Adrenal gland (tissue), 12 donors: ENCODE data around the gene STAT5B. TPM values are rescaled to one million over a fixed set of nuclear protein-coding genes. Genes with fewer than 3 reads are reported as not detected.

Experiments
- DNase-seq, 7 donors: peaks; one replicate each; pipeline ENCODE4 v3.0.0-alpha.2; 2019 to 2020
- H3K27ac ChIP-seq, 5 donors: fragments of 200-600 bp; sonication (generic) in 4 of 5; 1 replicate in 3 of 5; 2 replicates in 2 of 5; pipeline versions ENCODE4 v1.5.1 to v1.8.0; 2016 to 2020; ENCODE audit warnings: mild to moderate bottlenecking in 1 of 5
- H3K27me3 ChIP-seq: fragments of 200-600 bp; 2 replicates; pipeline ENCODE4 v1.8.0; 2021
- H3K36me3 ChIP-seq, 2 donors: fragments of 200-600 bp; replicated peaks in 1 of 2; 1 replicate in 1 of 2; 2 replicates in 1 of 2; pipeline versions ENCODE4 v1.5.1 to v1.8.0; 2018 to 2022
- H3K4me1 ChIP-seq, 2 donors: fragments of 200-600 bp; replicated peaks in 1 of 2; 1 replicate in 1 of 2; 2 replicates in 1 of 2; pipeline versions ENCODE4 v1.5.1 to v1.8.0; 2018 to 2021
- H3K4me3 ChIP-seq, 4 donors: fragments of 200-600 bp; sonication (generic) in 3 of 4; one replicate each; pipeline ENCODE4 v1.5.1; 2016 to 2018
- H3K9me3 ChIP-seq, 3 donors: fragments of 200-600 bp; sonication (generic) in 1 of 3; replicated peaks in 1 of 3; 1 replicate in 2 of 3; 2 replicates in 1 of 3; pipeline versions ENCODE4 v1.5.1 to v1.8.0; 2016 to 2021
- CTCF ChIP-seq, 6 experiments: fragments of 450-650 bp in 4 of 6; fragments of 200-600 bp in 2 of 6; sonication (generic) in 1 of 6; IDR thresholded peaks; 1 replicate in 5 of 6; 2 replicates in 1 of 6; pipeline versions ENCODE4 v1.5.1 to v1.8.0; 2016 to 2021; ENCODE audit warnings: antibody characterized with exemption in 6 of 6, mild to moderate bottlenecking in 2 of 6, moderate library complexity in 1 of 6
- POLR2A ChIP-seq, 2 donors: fragments of 450-650 bp; IDR thresholded peaks; one replicate each; pipeline ENCODE4 v1.6.1; 2017; ENCODE audit warnings: antibody characterized with exemption in 2 of 2, mild to moderate bottlenecking in 2 of 2, moderate library complexity in 1 of 2
- WGBS, 4 donors: extraction: QIAGEN DNeasy Blood & Tissue Kit in 2 of 4; methylation state at CpG; one replicate each; pipeline versions ENCODE4 v1.1.5 to v1.1.7; 2013 to 2017; 5-methylcytosine and 5-hydroxymethylcytosine counted together
- intact Hi-C, 2 donors: fragments of 100-400 bp; cut with DNase I; formaldehyde crosslinking; loops; one replicate each; pipeline versions ENCODE4 v1.14.1 to v1.15.0; 2022 to 2023
- polyA plus RNA-seq, 3 donors: library from polyadenylated mRNA; stranded (reverse); fragments of 200-250 nt in 2 of 3; fragments of 350-450 nt in 1 of 3; fragmentation: Illumina TruSeq in 1 of 3; extraction: RNeasy Lipid Tissue Mini Kit (QIAGEN cat#74804) in 1 of 3; gene quantifications; one replicate each; pipeline ENCODE4 v1.2.3, GENCODE V29; 2013 to 2014
- total RNA-seq, 9 donors: library from RNA; depleted of rRNA in 4 of 9; stranded (reverse); fragments of >200 nt in 4 of 9; fragments of 120-200 nt in 1 of 9; fragmentation: NEBNext Ultra II Directional in 1 of 9; extraction: Animal tissue kit (Norgen Biotek cat#: 25700) in 1 of 9; gene quantifications; one replicate each; pipeline versions ENCODE4 v1.1.0 to v1.2.4, GENCODE V29; 2013 to 2023
- donor health status: healthy with polysubstance abuse.
- donor health status: Bipolar disorder and iron deficiency.
- donor health status: DM: yes; HTN: yes; CAD: no.
- donor health status: DM: no; HTN: no; CAD: no.
- donor health status: DM: no; HTN: no; CAD: no.
- donor health status: DM: yes; HTN: yes; CAD: no.

Gene STAT5B
- total and polyA plus RNA-seq, 12 donors = 30.3 to 128 (median 101) TPM

- Histone ChIP-seq H3K27ac (peak within 1 kb of the TSS; percentile 55 to 96 (median 85)), H3K27me3 (no peaks in the 10 kb centered on the region), H3K36me3 (no peaks in the 10 kb centered on the region), H3K4me1 (peaks cover 20 to 41% of the 10 kb centered on the region in 2 donors), H3K4me3 (peak within 1 kb of the TSS; percentile 39 to 98 (median 57)), H3K9me3 (no peaks in the 10 kb centered on the region)
- whole genome bisulfite sequencing, 4 donors = 17 to 24% (median 20%) methylated on average over 20 to 24 of the region's 24 CpGs
- DNase-seq = peak; percentile 82 to 92 (median 87)
- intact Hi-C loops = no loop called here
- TF ChIP-seq CTCF (IDR thresholded peaks at IDR 0.05) = no peak
- TF ChIP-seq POLR2A (IDR thresholded peaks at IDR 0.05) = peak in 1 of 2 donors; percentile 44
Observed at GRCh38 chr17:42193969-42194899, 82.0 kb downstream of the STAT5B start, which contains the start of gene GHDC. Gene GHDC, minus strand, starts transcription at chr17:42194494. Its CDS starts 913 bp downstream, at chr17:42193581.

GRCh38 chr17:42193216-42193968, 82.8 kb downstream of the STAT5B start:
- Histone ChIP-seq H3K27ac (peak overlapping the region in 2 of 5 donors; percentile 89 to 96), H3K27me3 (no peaks in the 10 kb centered on the region), H3K9me3 (no peaks in the 10 kb centered on the region), H3K4me1 (peaks cover 20 to 42% of the 10 kb centered on the region in 2 donors), H3K36me3 (no peaks in the 10 kb centered on the region), H3K4me3 (peak overlapping the region in 2 of 4 donors; percentile 39 to 98)
- DNase-seq = no peak
- TF ChIP-seq CTCF (IDR thresholded peaks at IDR 0.05) = no peak
- no peak for TF ChIP-seq POLR2A (IDR thresholded peaks at IDR 0.05)
- intact Hi-C loops = no loop called here
- 70 to 84% (median 72%) methylated on average over 6 to 12 of the region's 12 CpGs for WGBS, 4 donors

- intact Hi-C loops = no loop called here
- 83 to 91% (median 85%) methylated on average over 14 to 23 of the region's 23 CpGs for WGBS, 4 donors
Observed at GRCh38 chr17:42192189-42193126, 83.7 kb downstream of the STAT5B start.

More at GRCh38 chr17:42192189-42193126, 83.7 kb downstream of the STAT5B start:
- no peak overlapping the region for H3K4me3 ChIP-seq
- no peaks in the 10 kb centered on the region for H3K36me3 ChIP-seq
- peaks cover 20 to 41% of the 10 kb centered on the region in 2 donors for H3K4me1 ChIP-seq
- H3K9me3 ChIP-seq = no peaks in the 10 kb centered on the region
- DNase-seq = no peak
- H3K27ac ChIP-seq = peak overlapping the region in 1 of 5 donors; percentile 14
- H3K27me3 ChIP-seq = no peaks in the 10 kb centered on the region
- TF ChIP-seq POLR2A (IDR thresholded peaks at IDR 0.05) (no peak), CTCF (IDR thresholded peaks at IDR 0.05) (no peak)
